HG03520 (cell line): ENCODE measurements around the gene WT1.

Experiments
- ATAC-seq: cut with Tn5 transposase; IDR thresholded peaks from one replicate; pipeline ENCODE4 v1.9.1; 2021; ENCODE audit warnings: mild to moderate bottlenecking, moderate library complexity; ENCODE audit not compliant: unreplicated experiment

Gene WT1

DNA sequence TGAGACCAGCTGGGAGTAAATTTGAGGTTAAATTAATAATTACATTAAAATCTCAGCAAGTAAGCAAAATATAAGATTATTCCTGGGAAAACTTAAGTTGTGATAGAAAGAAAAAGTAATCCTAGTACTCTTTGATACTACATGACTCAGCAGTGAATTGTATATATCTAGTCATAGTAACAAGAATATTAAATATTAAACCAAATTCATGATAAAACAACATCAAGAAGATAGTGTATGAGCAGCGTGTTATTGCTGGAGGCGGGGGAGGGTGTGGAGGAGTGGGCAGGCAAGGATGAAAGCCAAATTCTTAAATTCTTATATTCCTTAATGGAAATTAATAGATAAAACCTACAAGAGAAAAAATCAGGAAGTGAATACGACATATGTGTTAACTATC, 95.2 kb downstream of the WT1 start:
- no peak for ATAC-seq
